HCT116 (cell line): ENCODE results near the gene PCTP. TPM values are rescaled to one million over a fixed set of nuclear protein-coding genes. Genes with fewer than 3 reads are reported as not detected.

Experiments used
- ATAC-seq: fragments of 200-7000 bp; cut with Tn5 transposase; 2 replicates; pipeline ENCODE4 v1.9.1; 2020; ENCODE audit warnings: mild to moderate bottlenecking, moderate library complexity
- BruUV-seq: library from RNA; stranded (reverse); fragments of 400-500 nt; replicated peaks from 2 replicates; lab custom pipeline; 2021; lab: Mats Ljungman, UMichigan
- CTCF ChIA-PET: fragments of 300-600 bp; sonication (Branson Sonifier 250); formaldehyde crosslinking; loops from one replicate; lab custom pipeline; 2021; ENCODE audit warnings: antibody characterized with exemption; lab: Charles Lee
- POLR2A ChIA-PET: fragments of 300-600, 350-600 bp; sonication (Branson Sonifier 250); formaldehyde crosslinking; loops from one replicate; lab custom pipeline; 2021; ENCODE audit warnings: antibody characterized with exemption; lab: Charles Lee
- RAD21 ChIA-PET, 2 experiments: fragments of 300-600 bp; sonication (Branson Sonifier 250); formaldehyde crosslinking; loops; one replicate each; lab custom pipeline; 2023; ENCODE audit warnings: low total read pairs in 2 of 2; ENCODE audit not compliant: uncharacterized antibody in 2 of 2, unreplicated experiment in 2 of 2, low non-redundant PET in 1 of 2; lab: Charles Lee
- DNase-seq: peaks from one replicate; pipeline ENCODE4 v3.0.0-alpha.2; 2010; ENCODE audit warnings: low read depth, low spot score
- H2AFZ ChIP-seq: fragments of 200-600 bp; shearing (Covaris generic), sonication (generic); 2 replicates; pipeline ENCODE4 v1.6.1; 2017; ENCODE audit warnings: low read depth, mixed run types, mixed read lengths, antibody characterized with exemption, low read length; ENCODE audit not compliant: poor library complexity, severe bottlenecking
- H3K27ac ChIP-seq: 2 replicates; pipeline ENCODE4 v1.5.1; 2012; ENCODE audit warnings: low read depth, low read length
- H3K27me3 ChIP-seq: fragments of 200-600 bp; sonication (generic); 2 replicates; pipeline ENCODE4 v1.6.1; 2016; ENCODE audit warnings: mixed run types, low read length, mixed read lengths; ENCODE audit not compliant: insufficient read depth
- H3K36me3 ChIP-seq, 2 experiments: fragments of 200-500 bp in 1 of 2; fragments of 200-600 bp in 1 of 2; sonication (Bioruptor generic) in 1 of 2; sonication (generic) in 1 of 2; 2 replicates each; pipeline versions ENCODE4 v1.5.1 to v1.6.1; 2014 to 2016; ENCODE audit warnings: low read length in 2 of 2, inconsistent platforms in 1 of 2, mixed read lengths in 1 of 2, mixed run types in 1 of 2; ENCODE audit not compliant: insufficient read depth in 2 of 2, control insufficient read depth in 1 of 2
- H3K4me1 ChIP-seq, 2 experiments: fragments of 200-600 bp in 1 of 2; sonication (generic) in 1 of 2; 2 replicates each; pipeline versions ENCODE4 v1.5.1 to v1.6.1; 2012 to 2017; ENCODE audit warnings: low read length in 2 of 2, inconsistent platforms in 1 of 2, mild to moderate bottlenecking in 1 of 2, mixed read lengths in 1 of 2, mixed run types in 1 of 2, moderate library complexity in 1 of 2; ENCODE audit not compliant: insufficient read depth in 2 of 2, control insufficient read depth in 1 of 2
- H3K4me2 ChIP-seq: fragments of 200-600 bp; sonication (generic); 2 replicates; pipeline ENCODE4 v1.6.1; 2017; ENCODE audit warnings: mixed run types, low read length, mixed read lengths
- H3K4me3 ChIP-seq, 2 experiments: fragments of 200-600 bp in 1 of 2; sonication (generic) in 1 of 2; replicated peaks in 1 of 2; 2 replicates each; pipeline ENCODE4 v1.5.1; 2011 to 2016; ENCODE audit warnings: low read length in 2 of 2, control low read depth in 1 of 2, low read depth in 1 of 2, mild to moderate bottlenecking in 1 of 2, mixed read lengths in 1 of 2, mixed run types in 1 of 2
- H3K79me2 ChIP-seq: fragments of 200-600 bp; sonication (generic); 2 replicates; pipeline ENCODE4 v1.6.1; 2017; ENCODE audit warnings: mild to moderate bottlenecking, mixed run types, low read length, moderate library complexity, mixed read lengths; ENCODE audit not compliant: insufficient read depth
- H3K9ac ChIP-seq: fragments of 200-600 bp; sonication (generic); 2 replicates; pipeline ENCODE4 v1.6.1; 2016; ENCODE audit warnings: low read length, mixed read lengths
- H3K9me2 ChIP-seq: fragments of 200-600 bp; sonication (generic), shearing (Covaris generic); 2 replicates; pipeline ENCODE4 v1.6.1; 2017; ENCODE audit warnings: mixed run types, mild to moderate bottlenecking, moderate library complexity; ENCODE audit not compliant: insufficient read depth
- H3K9me3 ChIP-seq, 2 experiments: fragments of 200-500 bp in 1 of 2; fragments of 200-600 bp in 1 of 2; sonication (Bioruptor generic) in 1 of 2; sonication (generic) in 1 of 2; 2 replicates each; pipeline ENCODE4 v1.6.1; 2014 to 2017; ENCODE audit warnings: low read length in 2 of 2, mixed read lengths in 2 of 2, inconsistent platforms in 1 of 2, low read depth in 1 of 2, mild to moderate bottlenecking in 1 of 2, mixed run types in 1 of 2, moderate library complexity in 1 of 2; ENCODE audit not compliant: control insufficient read depth in 1 of 2, insufficient read depth in 1 of 2
- H4K20me1 ChIP-seq: fragments of 200-600 bp; sonication (generic), shearing (Covaris generic); 2 replicates; pipeline ENCODE4 v1.6.1; 2017; ENCODE audit warnings: mixed run types, mild to moderate bottlenecking, moderate library complexity; ENCODE audit not compliant: insufficient read depth
- REST ChIP-seq: IDR thresholded peaks from 2 replicates; pipeline ENCODE4 v1.6.1; 2012; ENCODE audit warnings: low read depth
- SP1 ChIP-seq: IDR thresholded peaks from 2 replicates; pipeline ENCODE4 v1.6.1; 2012; ENCODE audit warnings: low read depth
- YY1 ChIP-seq: IDR thresholded peaks from 2 replicates; pipeline ENCODE4 v1.6.1; 2011; ENCODE audit warnings: low read length, low read depth, moderate library complexity, mild to moderate bottlenecking; ENCODE audit not compliant: insufficient replicate concordance; ENCODE audit errors: extremely low read depth
- intact Hi-C: fragments of 100-400 bp; cut with micrococcal nuclease; formaldehyde crosslinking; loops from 2 replicates; pipeline ENCODE4 v1.10.0; 2022
- total RNA-seq: library from RNA; stranded (reverse); gene quantifications from one replicate; pipeline ENCODE4 v1.2.1, GENCODE V29; 2021; ENCODE audit not compliant: unreplicated experiment

The PCTP gene
- total RNA-seq, 1 experiment from 2014 or later: 16.3 TPM

DNA sequence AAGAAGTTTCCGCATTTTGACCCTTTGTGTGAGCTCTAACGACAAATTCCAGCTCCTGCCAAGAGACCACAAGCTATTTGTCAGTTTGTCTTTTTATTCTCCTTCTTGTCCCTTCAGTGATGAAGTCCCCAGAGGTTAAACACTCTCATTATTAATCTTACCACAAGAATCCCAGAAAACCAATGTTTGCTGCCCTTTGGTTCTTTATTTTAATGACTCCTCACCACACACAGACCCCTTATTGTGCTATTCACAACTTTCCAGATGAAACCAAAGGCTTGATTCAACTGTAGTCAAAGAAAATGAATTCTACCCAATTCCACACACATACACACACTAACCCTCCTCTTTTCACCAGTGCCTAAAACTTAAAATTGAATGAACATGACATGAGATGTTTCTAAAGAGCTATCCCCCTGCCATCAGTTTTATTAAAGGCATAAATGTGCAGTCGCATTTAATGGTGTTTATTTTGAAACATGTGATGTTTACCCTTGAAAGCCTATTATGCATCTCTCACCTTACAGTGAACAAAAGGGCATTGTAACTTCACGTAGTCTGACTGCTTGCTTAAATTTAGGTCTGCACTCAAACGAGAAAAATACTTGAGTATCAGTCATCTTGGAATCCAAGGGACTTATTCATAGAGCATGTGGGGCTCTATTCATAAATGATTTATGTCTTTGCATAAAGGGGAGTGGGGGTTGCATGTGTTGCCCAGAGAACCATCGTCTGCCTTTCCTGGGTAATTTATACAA, 44.1 kb downstream of the PCTP start:
- Histone ChIP-seq H2AFZ (no peak overlapping the region), H3K27ac (no peak overlapping the region), H3K4me2 (no peak overlapping the region), H3K27me3 (peaks cover 59% of the 10 kb centered on the region), H3K9ac (no peak overlapping the region), H3K4me3 (no peak overlapping the region), H3K9me3 (no peaks in the 10 kb centered on the region), H3K36me3 (no peaks in the 10 kb centered on the region), H4K20me1 (no peaks in the 10 kb centered on the region; the same call in 1 of the 2 replicates), H3K79me2 (no peaks in the 10 kb centered on the region), H3K4me1 (no peaks in the 10 kb centered on the region), H3K9me2 (no peaks in the 10 kb centered on the region)
- ChIA-PET RAD21 (no interaction called here), POLR2A (no interaction called here), CTCF (no interaction called here)
- ATAC-seq: no peak
- no TSS peak for BruUV-seq
- no peak for DNase-seq
- TF ChIP-seq SP1: no peak
- no peak for TF ChIP-seq REST
- no peak for TF ChIP-seq YY1
- intact Hi-C loops: no loop called here
